Measurements from ENCODE around the gene CDC42BPA.

Gene CDC42BPA

GRCh38 chr1:227009937-227010336, 308.4 kb downstream of the CDC42BPA start:
- no peak overlapping the region for H2BK120ac ChIP-seq (ENCODE audit: insufficient read depth, low read length, poor library complexity)
- no peaks in the 10 kb centered on the region for H3K79me2 ChIP-seq (ENCODE audit: control insufficient read depth, insufficient read depth, low read length, poor library complexity)
- no peaks in the 10 kb centered on the region for H3K36me3 ChIP-seq (ENCODE audit: control insufficient read depth in 1 of 2, insufficient read depth in 2 of 2, low read length in 2 of 2)
- no peak overlapping the region for H2BK12ac ChIP-seq (ENCODE audit: low read length)
- H3K79me1 ChIP-seq (ENCODE audit: low read length) = no peaks in the 10 kb centered on the region
- no peak overlapping the region for H2BK5ac ChIP-seq (ENCODE audit: low read depth, low read length, poor library complexity)
- no peak overlapping the region for H3K9ac ChIP-seq (ENCODE audit: low read length)
- H3K9me3 ChIP-seq (ENCODE audit: insufficient read depth, low read depth, low read length) = no peaks in the 10 kb centered on the region
- no peaks in the 10 kb centered on the region for H3K27me3 ChIP-seq (ENCODE audit: insufficient read depth, low read length)
- no peak overlapping the region for H3K18ac ChIP-seq (ENCODE audit: low read length)
- no peaks in the 10 kb centered on the region for H3K4me1 ChIP-seq (ENCODE audit: control insufficient read depth in 1 of 2, insufficient read depth in 2 of 2, low read length in 2 of 2)
- no peak overlapping the region for H3K4me3 ChIP-seq (ENCODE audit: low read depth, low read length)
- DNase-seq = no peak
- no peak overlapping the region for H3K4ac ChIP-seq (ENCODE audit: low read depth, low read length)
- no peak overlapping the region for H2AK5ac ChIP-seq (ENCODE audit: low read length)
- H2AFZ ChIP-seq (ENCODE audit: insufficient read depth, low read length, poor library complexity) = no peak overlapping the region
- no peak overlapping the region for H3K4me2 ChIP-seq (ENCODE audit: low read length)
- H4K8ac ChIP-seq (ENCODE audit: low read depth, low read length) = no peak overlapping the region
- H3K27ac ChIP-seq (ENCODE audit: low read depth, low read length) = no peak overlapping the region
- no peak overlapping the region for H4K12ac ChIP-seq (ENCODE audit: low read depth, low read length)
- no peak overlapping the region for H3K23ac ChIP-seq (ENCODE audit: low read length)
- H4K91ac ChIP-seq (ENCODE audit: low read depth, low read length) = no peak overlapping the region
- H3K14ac ChIP-seq (ENCODE audit: low read length) = no peak overlapping the region

- Histone ChIP-seq H3K27ac (ENCODE audit: low read depth, low read length) (no peak overlapping the region), H2BK120ac (ENCODE audit: insufficient read depth, low read length, poor library complexity) (no peak overlapping the region), H3K9ac (ENCODE audit: low read length) (no peak overlapping the region), H3K79me1 (ENCODE audit: low read length) (no peaks in the 10 kb centered on the region), H3K27me3 (ENCODE audit: insufficient read depth, low read length) (no peaks in the 10 kb centered on the region), H3K4ac (ENCODE audit: low read depth, low read length) (no peak overlapping the region), H3K79me2 (ENCODE audit: control insufficient read depth, insufficient read depth, low read length, poor library complexity) (no peaks in the 10 kb centered on the region), H2BK5ac (ENCODE audit: low read depth, low read length, poor library complexity) (no peak overlapping the region), H3K36me3 (ENCODE audit: control insufficient read depth in 1 of 2, insufficient read depth in 2 of 2, low read length in 2 of 2) (peaks cover 2 to 3% of the 10 kb centered on the region in 2 experiments), H3K4me2 (ENCODE audit: low read length) (no peak overlapping the region), H2AFZ (ENCODE audit: insufficient read depth, low read length, poor library complexity) (no peak overlapping the region), H4K91ac (ENCODE audit: low read depth, low read length) (no peak overlapping the region), H3K14ac (ENCODE audit: low read length) (no peak overlapping the region), H4K8ac (ENCODE audit: low read depth, low read length) (no peak overlapping the region), H2AK5ac (ENCODE audit: low read length) (no peak overlapping the region), H3K18ac (ENCODE audit: low read length) (no peak overlapping the region), H2BK12ac (ENCODE audit: low read length) (no peak overlapping the region), H3K9me3 (ENCODE audit: insufficient read depth, low read depth, low read length) (no peaks in the 10 kb centered on the region), H3K4me1 (ENCODE audit: control insufficient read depth in 1 of 2, insufficient read depth in 2 of 2, low read length in 2 of 2) (no peaks in the 10 kb centered on the region), H3K4me3 (ENCODE audit: low read depth, low read length) (no peak overlapping the region), H3K23ac (ENCODE audit: low read length) (no peak overlapping the region), H4K12ac (ENCODE audit: low read depth, low read length) (no peak overlapping the region)
- WGBS (ENCODE audit: extremely low coverage, insufficient coverage, insufficient read length) = no CpG with 5 or more reads among the region's 5 CpGs
- DNase-seq = no peak
These were observed 312.0 kb downstream of the CDC42BPA start for GRCh38 chr1:227006226-227006796.

- Histone ChIP-seq H3K27ac (ENCODE audit: low read depth, low read length) (no peak overlapping the region), H3K4me3 (ENCODE audit: low read depth, low read length) (no peak overlapping the region), H3K4me2 (ENCODE audit: low read length) (no peak overlapping the region), H3K18ac (ENCODE audit: low read length) (no peak overlapping the region), H4K91ac (ENCODE audit: low read depth, low read length) (no peak overlapping the region), H2AK5ac (ENCODE audit: low read length) (no peak overlapping the region), H3K9ac (ENCODE audit: low read length) (no peak overlapping the region), H4K8ac (ENCODE audit: low read depth, low read length) (no peak overlapping the region), H2BK5ac (ENCODE audit: low read depth, low read length, poor library complexity) (no peak overlapping the region), H2BK12ac (ENCODE audit: low read length) (no peak overlapping the region), H3K9me3 (ENCODE audit: insufficient read depth, low read depth, low read length) (no peaks in the 10 kb centered on the region), H3K36me3 (ENCODE audit: control insufficient read depth in 1 of 2, insufficient read depth in 2 of 2, low read length in 2 of 2) (peaks cover 2 to 3% of the 10 kb centered on the region in 2 experiments), H3K79me1 (ENCODE audit: low read length) (no peaks in the 10 kb centered on the region), H3K79me2 (ENCODE audit: control insufficient read depth, insufficient read depth, low read length, poor library complexity) (no peaks in the 10 kb centered on the region), H3K4ac (ENCODE audit: low read depth, low read length) (no peak overlapping the region), H2BK120ac (ENCODE audit: insufficient read depth, low read length, poor library complexity) (no peak overlapping the region), H3K27me3 (ENCODE audit: insufficient read depth, low read length) (no peaks in the 10 kb centered on the region), H3K14ac (ENCODE audit: low read length) (no peak overlapping the region), H3K23ac (ENCODE audit: low read length) (no peak overlapping the region), H2AFZ (ENCODE audit: insufficient read depth, low read length, poor library complexity) (no peak overlapping the region), H4K12ac (ENCODE audit: low read depth, low read length) (no peak overlapping the region), H3K4me1 (ENCODE audit: control insufficient read depth in 1 of 2, insufficient read depth in 2 of 2, low read length in 2 of 2) (no peaks in the 10 kb centered on the region)
- WGBS (ENCODE audit: extremely low coverage, insufficient coverage, insufficient read length) = no CpG with 5 or more reads among the region's 8 CpGs
- DNase-seq = no peak
These were observed 313.5 kb downstream of the CDC42BPA start for GRCh38 chr1:227004796-227005195.

GRCh38 chr1:227003165-227003564, 315.1 kb downstream of the CDC42BPA start:
- Histone ChIP-seq H3K9me3 (ENCODE audit: insufficient read depth, low read depth, low read length) (no peaks in the 10 kb centered on the region), H3K4ac (ENCODE audit: low read depth, low read length) (no peak overlapping the region), H2BK12ac (ENCODE audit: low read length) (no peak overlapping the region), H3K4me1 (ENCODE audit: control insufficient read depth in 1 of 2, insufficient read depth in 2 of 2, low read length in 2 of 2) (no peaks in the 10 kb centered on the region), H2BK120ac (ENCODE audit: insufficient read depth, low read length, poor library complexity) (no peak overlapping the region), H4K91ac (ENCODE audit: low read depth, low read length) (no peak overlapping the region), H3K18ac (ENCODE audit: low read length) (no peak overlapping the region), H2BK5ac (ENCODE audit: low read depth, low read length, poor library complexity) (no peak overlapping the region), H3K14ac (ENCODE audit: low read length) (no peak overlapping the region), H2AFZ (ENCODE audit: insufficient read depth, low read length, poor library complexity) (no peak overlapping the region), H3K27me3 (ENCODE audit: insufficient read depth, low read length) (no peaks in the 10 kb centered on the region), H3K4me3 (ENCODE audit: low read depth, low read length) (no peak overlapping the region), H3K79me1 (ENCODE audit: low read length) (no peaks in the 10 kb centered on the region), H3K79me2 (ENCODE audit: control insufficient read depth, insufficient read depth, low read length, poor library complexity) (no peaks in the 10 kb centered on the region), H2AK5ac (ENCODE audit: low read length) (no peak overlapping the region), H4K8ac (ENCODE audit: low read depth, low read length) (no peak overlapping the region), H3K9ac (ENCODE audit: low read length) (no peak overlapping the region), H3K27ac (ENCODE audit: low read depth, low read length) (no peak overlapping the region), H3K4me2 (ENCODE audit: low read length) (no peak overlapping the region), H4K12ac (ENCODE audit: low read depth, low read length) (no peak overlapping the region), H3K23ac (ENCODE audit: low read length) (no peak overlapping the region), H3K36me3 (ENCODE audit: control insufficient read depth in 1 of 2, insufficient read depth in 2 of 2, low read length in 2 of 2) (peaks cover 2 to 3% of the 10 kb centered on the region in 2 experiments)
- no CpG with 5 or more reads among the region's 8 CpGs for WGBS (ENCODE audit: extremely low coverage, insufficient coverage, insufficient read length)
- no peak for DNase-seq
